ENCODE data around the gene SOX12.

DNA sequence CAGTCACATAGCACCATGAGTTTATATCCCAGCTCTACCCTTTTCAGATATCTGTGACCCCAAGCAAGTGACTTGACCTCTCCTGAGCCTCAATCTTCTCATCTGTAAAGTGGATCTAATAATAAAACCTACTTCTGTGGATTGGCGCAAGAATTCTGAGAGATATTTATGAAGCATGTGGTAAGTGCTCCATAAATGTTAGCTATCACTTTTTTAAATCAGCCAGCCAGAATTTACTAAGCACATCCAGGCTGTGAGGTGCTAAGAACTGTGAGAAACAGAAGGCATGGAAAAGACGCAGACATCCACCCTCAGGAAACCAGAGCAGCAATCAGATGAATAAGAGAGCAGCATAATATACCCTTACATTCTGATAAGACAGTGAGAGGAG, 35.7 kb upstream of the SOX12 start:
- TF ChIP-seq YY1 (IDR thresholded peaks at IDR 0.05; ENCODE audit: low read depth) (no peak), MXI1 (IDR thresholded peaks at IDR 0.05; ENCODE audit: low read depth, low read length) (no peak), RFX5 (IDR thresholded peaks at IDR 0.05; ENCODE audit: low read length) (no peak), FOXJ3 (CRISPR knock-in tag; IDR thresholded peaks at IDR 0.05) (no peak), ELF1 (IDR thresholded peaks at IDR 0.05) (no peak)
- TF ChIP-seq, protein P1, sequence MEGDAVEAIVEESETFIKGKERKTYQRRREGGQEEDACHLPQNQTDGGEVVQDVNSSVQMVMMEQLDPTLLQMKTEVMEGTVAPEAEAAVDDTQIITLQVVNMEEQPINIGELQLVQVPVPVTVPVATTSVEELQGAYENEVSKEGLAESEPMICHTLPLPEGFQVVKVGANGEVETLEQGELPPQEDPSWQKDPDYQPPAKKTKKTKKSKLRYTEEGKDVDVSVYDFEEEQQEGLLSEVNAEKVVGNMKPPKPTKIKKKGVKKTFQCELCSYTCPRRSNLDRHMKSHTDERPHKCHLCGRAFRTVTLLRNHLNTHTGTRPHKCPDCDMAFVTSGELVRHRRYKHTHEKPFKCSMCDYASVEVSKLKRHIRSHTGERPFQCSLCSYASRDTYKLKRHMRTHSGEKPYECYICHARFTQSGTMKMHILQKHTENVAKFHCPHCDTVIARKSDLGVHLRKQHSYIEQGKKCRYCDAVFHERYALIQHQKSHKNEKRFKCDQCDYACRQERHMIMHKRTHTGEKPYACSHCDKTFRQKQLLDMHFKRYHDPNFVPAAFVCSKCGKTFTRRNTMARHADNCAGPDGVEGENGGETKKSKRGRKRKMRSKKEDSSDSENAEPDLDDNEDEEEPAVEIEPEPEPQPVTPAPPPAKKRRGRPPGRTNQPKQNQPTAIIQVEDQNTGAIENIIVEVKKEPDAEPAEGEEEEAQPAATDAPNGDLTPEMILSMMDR (IDR thresholded peaks at IDR 0.05): no peak
- TF ChIP-seq, protein P2, sequence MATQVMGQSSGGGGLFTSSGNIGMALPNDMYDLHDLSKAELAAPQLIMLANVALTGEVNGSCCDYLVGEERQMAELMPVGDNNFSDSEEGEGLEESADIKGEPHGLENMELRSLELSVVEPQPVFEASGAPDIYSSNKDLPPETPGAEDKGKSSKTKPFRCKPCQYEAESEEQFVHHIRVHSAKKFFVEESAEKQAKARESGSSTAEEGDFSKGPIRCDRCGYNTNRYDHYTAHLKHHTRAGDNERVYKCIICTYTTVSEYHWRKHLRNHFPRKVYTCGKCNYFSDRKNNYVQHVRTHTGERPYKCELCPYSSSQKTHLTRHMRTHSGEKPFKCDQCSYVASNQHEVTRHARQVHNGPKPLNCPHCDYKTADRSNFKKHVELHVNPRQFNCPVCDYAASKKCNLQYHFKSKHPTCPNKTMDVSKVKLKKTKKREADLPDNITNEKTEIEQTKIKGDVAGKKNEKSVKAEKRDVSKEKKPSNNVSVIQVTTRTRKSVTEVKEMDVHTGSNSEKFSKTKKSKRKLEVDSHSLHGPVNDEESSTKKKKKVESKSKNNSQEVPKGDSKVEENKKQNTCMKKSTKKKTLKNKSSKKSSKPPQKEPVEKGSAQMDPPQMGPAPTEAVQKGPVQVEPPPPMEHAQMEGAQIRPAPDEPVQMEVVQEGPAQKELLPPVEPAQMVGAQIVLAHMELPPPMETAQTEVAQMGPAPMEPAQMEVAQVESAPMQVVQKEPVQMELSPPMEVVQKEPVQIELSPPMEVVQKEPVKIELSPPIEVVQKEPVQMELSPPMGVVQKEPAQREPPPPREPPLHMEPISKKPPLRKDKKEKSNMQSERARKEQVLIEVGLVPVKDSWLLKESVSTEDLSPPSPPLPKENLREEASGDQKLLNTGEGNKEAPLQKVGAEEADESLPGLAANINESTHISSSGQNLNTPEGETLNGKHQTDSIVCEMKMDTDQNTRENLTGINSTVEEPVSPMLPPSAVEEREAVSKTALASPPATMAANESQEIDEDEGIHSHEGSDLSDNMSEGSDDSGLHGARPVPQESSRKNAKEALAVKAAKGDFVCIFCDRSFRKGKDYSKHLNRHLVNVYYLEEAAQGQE (IDR thresholded peaks at IDR 0.05; ENCODE audit: low read depth, low read length): no peak
- TF ChIP-seq, protein P3, sequence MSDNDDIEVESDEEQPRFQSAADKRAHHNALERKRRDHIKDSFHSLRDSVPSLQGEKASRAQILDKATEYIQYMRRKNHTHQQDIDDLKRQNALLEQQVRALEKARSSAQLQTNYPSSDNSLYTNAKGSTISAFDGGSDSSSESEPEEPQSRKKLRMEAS (IDR thresholded peaks at IDR 0.05; ENCODE audit: low read depth): no peak
- TF ChIP-seq, protein P4, sequence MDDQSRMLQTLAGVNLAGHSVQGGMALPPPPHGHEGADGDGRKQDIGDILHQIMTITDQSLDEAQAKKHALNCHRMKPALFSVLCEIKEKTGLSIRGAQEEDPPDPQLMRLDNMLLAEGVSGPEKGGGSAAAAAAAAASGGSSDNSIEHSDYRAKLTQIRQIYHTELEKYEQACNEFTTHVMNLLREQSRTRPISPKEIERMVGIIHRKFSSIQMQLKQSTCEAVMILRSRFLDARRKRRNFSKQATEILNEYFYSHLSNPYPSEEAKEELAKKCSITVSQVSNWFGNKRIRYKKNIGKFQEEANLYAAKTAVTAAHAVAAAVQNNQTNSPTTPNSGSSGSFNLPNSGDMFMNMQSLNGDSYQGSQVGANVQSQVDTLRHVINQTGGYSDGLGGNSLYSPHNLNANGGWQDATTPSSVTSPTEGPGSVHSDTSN (IDR thresholded peaks at IDR 0.05): no peak

All from SK-N-SH (cell line).